Neural crest cell (in vitro differentiated cells): ENCODE data around the gene ANTXRL. TPM values are rescaled to one million over a fixed set of nuclear protein-coding genes. Genes with fewer than 3 reads are reported as not detected.

Experiments
- DNase-seq: peaks from one replicate; pipeline ENCODE4 v3.0.0; 2021; ENCODE audit warnings: low read depth, mixed read lengths, low spot score
- H3K27ac Mint-ChIP-seq: one replicate; pipeline ENCODE4 v1.8.0; 2021; ENCODE audit warnings: mild to moderate bottlenecking, mixed read lengths; ENCODE audit not compliant: unreplicated experiment
- H3K27me3 Mint-ChIP-seq: 2 replicates; pipeline ENCODE4 v1.8.0; 2021; ENCODE audit warnings: low read depth, mild to moderate bottlenecking, mixed read lengths
- H3K36me3 Mint-ChIP-seq: 2 replicates; pipeline ENCODE4 v1.8.0; 2021; ENCODE audit warnings: low read depth, mild to moderate bottlenecking, mixed read lengths
- H3K4me1 Mint-ChIP-seq: 2 replicates; pipeline ENCODE4 v1.8.0; 2021; ENCODE audit warnings: mixed read lengths
- H3K4me3 Mint-ChIP-seq: one replicate; pipeline ENCODE4 v1.8.0; 2021; ENCODE audit warnings: mild to moderate bottlenecking, mixed read lengths
- H3K9me3 Mint-ChIP-seq: 2 replicates; pipeline ENCODE4 v1.8.0; 2021; ENCODE audit warnings: mixed read lengths
- total RNA-seq: library from RNA; stranded (reverse); gene quantifications from 2 replicates; pipeline ENCODE4 v1.2.1, GENCODE V29; 2021
- TF ChIP-seq, protein P1 (sequence below): fragments of 200-600 bp; sonication (generic); conservative IDR thresholded peaks from 2 replicates; pipeline ENCODE4 v1.5.0; 2021; ENCODE audit warnings: antibody characterized with exemption, mild to moderate bottlenecking

Gene ANTXRL
- total RNA-seq, 1 donor from 2014 or later, result not detected

DNA sequence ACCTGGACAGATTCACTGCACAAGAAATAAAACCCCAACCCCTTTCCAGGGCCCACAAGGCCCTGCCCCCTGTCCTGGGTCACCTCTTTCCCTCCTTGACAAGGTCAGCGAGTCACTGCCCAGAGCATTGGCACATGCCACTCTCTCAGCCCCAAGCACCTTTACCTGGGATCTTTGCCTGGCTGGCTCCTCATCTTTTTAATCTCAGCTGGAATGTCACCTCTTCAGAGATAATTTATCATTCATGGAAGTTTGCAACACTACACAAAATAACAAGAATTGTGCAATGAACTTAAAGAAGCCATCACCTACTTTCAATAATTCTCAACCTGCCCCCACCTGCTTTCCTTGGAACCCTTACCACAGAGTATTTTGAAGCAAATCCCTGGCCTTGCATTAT, 19.2 kb downstream of the ANTXRL start:
- H3K36me3 Mint-ChIP-seq, result no peaks in the 10 kb centered on the region

DNA sequence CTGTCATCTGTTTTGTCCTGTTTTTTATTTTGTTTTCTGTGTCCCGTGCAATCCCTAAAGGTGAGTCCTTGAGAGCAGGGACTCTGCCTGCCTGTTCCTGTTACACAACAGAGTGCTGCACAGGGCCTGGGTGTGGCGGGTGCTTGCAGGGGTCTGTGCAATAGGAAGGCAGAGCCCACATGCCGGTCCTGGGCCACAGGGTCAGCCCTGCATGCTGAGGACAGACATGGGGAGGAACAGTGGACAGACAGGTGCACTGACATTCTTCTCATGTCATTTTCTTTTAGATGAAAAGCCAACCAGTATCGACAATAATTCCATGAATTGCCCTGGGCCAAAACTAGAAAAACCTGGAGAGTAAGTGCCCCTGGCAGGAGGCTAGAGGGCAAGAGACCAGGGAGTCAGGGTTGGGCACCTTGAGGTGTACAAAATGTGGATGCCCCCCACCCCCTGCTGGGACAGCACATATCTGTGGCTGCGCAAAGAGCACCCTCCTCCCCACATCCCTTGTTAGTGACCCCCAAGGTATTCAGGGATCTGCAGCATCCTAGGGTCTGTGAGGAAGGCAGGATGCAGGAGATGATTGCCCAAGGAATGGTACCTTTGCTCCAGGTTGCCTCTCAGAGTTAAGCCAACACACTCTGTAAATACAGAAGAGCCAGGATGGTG, 19.9 kb downstream of the ANTXRL start:
- Mint-ChIP-seq H3K27ac (no peak overlapping the region), H3K9me3 (no peaks in the 10 kb centered on the region), H3K27me3 (no peaks in the 10 kb centered on the region), H3K36me3 (no peaks in the 10 kb centered on the region), H3K4me3 (no peak overlapping the region), H3K4me1 (no peaks in the 10 kb centered on the region)
- TF ChIP-seq, protein P1, sequence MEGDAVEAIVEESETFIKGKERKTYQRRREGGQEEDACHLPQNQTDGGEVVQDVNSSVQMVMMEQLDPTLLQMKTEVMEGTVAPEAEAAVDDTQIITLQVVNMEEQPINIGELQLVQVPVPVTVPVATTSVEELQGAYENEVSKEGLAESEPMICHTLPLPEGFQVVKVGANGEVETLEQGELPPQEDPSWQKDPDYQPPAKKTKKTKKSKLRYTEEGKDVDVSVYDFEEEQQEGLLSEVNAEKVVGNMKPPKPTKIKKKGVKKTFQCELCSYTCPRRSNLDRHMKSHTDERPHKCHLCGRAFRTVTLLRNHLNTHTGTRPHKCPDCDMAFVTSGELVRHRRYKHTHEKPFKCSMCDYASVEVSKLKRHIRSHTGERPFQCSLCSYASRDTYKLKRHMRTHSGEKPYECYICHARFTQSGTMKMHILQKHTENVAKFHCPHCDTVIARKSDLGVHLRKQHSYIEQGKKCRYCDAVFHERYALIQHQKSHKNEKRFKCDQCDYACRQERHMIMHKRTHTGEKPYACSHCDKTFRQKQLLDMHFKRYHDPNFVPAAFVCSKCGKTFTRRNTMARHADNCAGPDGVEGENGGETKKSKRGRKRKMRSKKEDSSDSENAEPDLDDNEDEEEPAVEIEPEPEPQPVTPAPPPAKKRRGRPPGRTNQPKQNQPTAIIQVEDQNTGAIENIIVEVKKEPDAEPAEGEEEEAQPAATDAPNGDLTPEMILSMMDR, result no peak
- DNase-seq, result no peak

More for the DNA sequence above, 19.2 kb downstream of the ANTXRL start:
- Mint-ChIP-seq H3K27me3 (no peaks in the 10 kb centered on the region), H3K4me3 (no peak overlapping the region), H3K9me3 (no peaks in the 10 kb centered on the region), H3K4me1 (no peaks in the 10 kb centered on the region), H3K27ac (no peak overlapping the region)
- TF ChIP-seq, protein P1, result no peak
- no peak for DNase-seq

DNA sequence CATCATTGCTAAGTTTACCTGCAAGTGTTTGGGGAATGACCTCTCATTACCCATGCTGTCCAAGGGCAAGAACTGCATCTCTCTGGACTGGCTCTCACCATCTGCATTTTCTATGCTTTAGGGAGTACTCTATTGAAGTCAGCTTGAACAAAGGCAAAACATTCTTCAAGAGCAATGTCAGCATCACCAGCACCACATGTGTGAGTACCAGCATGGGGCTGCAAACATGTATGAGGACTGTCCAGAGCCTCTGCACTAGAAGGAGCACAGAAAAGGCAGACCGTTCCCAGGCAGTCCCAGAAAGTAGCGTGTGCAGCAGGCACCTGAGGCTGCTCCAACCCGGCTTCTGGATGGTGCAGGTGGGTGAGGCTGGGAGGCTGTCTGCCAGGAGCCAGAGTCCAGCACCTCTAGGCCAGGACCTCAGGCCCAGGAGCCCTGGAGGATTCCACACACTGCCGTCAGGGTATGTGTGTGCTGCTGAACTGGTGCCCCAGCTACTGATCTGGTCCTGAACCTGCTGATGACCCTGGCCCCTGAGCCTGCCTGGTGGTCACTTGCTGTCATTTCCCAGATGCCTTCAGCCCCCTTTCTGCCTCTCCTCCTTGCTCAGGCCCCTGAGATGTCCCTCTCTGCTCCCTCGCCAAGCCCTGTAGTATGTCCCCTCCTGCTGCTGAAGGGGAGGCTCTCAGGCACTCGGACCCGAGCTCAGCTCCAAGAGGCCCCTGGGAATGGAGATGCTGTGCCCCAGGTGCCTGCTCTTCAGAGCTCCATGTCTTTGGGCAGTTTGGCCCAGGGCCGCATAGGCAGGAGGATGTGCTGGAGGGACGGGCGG, 20.7 kb downstream of the ANTXRL start:
- Mint-ChIP-seq H3K4me1 (no peaks in the 10 kb centered on the region), H3K9me3 (no peaks in the 10 kb centered on the region), H3K36me3 (no peaks in the 10 kb centered on the region), H3K27me3 (no peaks in the 10 kb centered on the region), H3K27ac (no peak overlapping the region), H3K4me3 (no peak overlapping the region)
- no peak for DNase-seq
- TF ChIP-seq, protein P1, result no peak

DNA sequence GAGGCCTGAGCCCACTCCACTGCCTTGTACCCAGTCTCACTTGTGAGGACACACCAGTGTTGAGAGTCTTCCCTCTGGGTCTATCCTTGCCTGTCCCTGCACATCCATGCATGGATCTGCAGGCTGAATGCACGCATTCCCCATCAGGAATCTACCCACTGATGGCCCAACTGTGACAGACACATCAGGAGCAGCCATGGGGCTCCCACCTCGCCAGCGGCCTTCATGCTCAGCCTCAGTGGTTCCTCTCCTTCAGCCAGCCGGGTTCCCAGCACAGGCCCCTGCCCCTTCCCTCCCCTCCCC, 21.3 kb downstream of the ANTXRL start:
- no peak for DNase-seq
- Mint-ChIP-seq H3K4me3 (no peak overlapping the region), H3K4me1 (no peaks in the 10 kb centered on the region), H3K9me3 (no peaks in the 10 kb centered on the region), H3K36me3 (no peaks in the 10 kb centered on the region), H3K27me3 (no peaks in the 10 kb centered on the region), H3K27ac (no peak overlapping the region)
- TF ChIP-seq, protein P1, result no peak

DNA sequence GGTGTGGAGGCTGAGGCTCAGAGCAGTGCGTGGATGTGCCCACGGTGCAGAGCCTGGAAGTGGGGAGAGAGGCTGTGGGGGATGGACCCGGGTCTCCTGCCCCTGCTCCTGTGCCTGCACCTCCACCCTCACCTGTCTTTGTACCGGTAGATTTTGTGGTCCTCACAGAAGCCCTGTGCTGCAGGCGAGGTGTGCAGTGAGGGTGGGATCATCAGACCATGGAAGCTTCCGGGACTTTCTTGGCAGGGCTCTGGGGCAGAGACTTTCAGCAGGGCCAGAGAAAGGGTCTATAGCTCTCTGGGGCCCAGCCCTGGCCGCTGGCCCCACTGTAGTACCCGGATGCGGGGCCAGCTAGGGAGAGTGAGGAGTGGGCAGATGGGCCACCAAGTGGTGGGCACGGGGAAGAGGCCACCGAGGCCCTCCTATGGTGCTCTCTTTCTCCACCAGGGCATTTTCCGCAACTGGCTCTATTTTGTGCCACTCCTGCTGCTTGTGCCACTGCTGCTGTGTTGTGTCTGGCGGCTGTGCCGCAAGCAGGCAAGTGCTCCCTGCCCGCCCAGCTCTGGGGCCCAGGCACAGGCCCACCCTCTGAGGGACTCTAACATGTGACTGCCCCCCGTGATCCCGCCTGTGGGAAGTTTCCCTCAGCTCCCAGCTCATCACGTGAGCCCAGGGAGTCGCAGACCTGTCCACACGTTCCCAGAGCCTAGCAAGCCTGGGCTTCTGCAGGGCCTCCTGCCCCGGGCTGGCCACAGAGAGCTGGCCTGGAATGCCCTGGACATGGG, 22.1 kb downstream of the ANTXRL start:
- H3K4me1 Mint-ChIP-seq, result no peaks in the 10 kb centered on the region
- no peak overlapping the region for H3K27ac Mint-ChIP-seq
- no peaks in the 10 kb centered on the region for H3K27me3 Mint-ChIP-seq
- H3K9me3 Mint-ChIP-seq, result no peaks in the 10 kb centered on the region
- H3K36me3 Mint-ChIP-seq, result no peaks in the 10 kb centered on the region
- TF ChIP-seq, protein P1, result no peak
- no peak overlapping the region for H3K4me3 Mint-ChIP-seq
- no peak for DNase-seq
